Umbilical cord (tissue), 2 donors: Measurements from ENCODE around the gene RNF146. TPM values are rescaled to one million over a fixed set of nuclear protein-coding genes. Genes with fewer than 3 reads are reported as not detected.
"Not testable (repeated sequence)": the region's sequence is repeated elsewhere in the genome, so short reads cannot be mapped to it uniquely, and the experiment has no call there.

Source experiments
- DNase-seq: peaks from one replicate; pipeline ENCODE4 v3.0.0-alpha.2; 2015; ENCODE audit warnings: low spot score
- total RNA-seq: library from RNA; depleted of rRNA; stranded (reverse); fragments of >200 nt; gene quantifications from one replicate; pipeline ENCODE4 v1.2.3, GENCODE V29; 2014; ENCODE audit warnings: low replicate concordance; ENCODE audit not compliant: insufficient read depth

Gene RNF146, protein sequence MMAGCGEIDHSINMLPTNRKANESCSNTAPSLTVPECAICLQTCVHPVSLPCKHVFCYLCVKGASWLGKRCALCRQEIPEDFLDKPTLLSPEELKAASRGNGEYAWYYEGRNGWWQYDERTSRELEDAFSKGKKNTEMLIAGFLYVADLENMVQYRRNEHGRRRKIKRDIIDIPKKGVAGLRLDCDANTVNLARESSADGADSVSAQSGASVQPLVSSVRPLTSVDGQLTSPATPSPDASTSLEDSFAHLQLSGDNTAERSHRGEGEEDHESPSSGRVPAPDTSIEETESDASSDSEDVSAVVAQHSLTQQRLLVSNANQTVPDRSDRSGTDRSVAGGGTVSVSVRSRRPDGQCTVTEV
- 54.9 TPM for total RNA-seq

DNA sequence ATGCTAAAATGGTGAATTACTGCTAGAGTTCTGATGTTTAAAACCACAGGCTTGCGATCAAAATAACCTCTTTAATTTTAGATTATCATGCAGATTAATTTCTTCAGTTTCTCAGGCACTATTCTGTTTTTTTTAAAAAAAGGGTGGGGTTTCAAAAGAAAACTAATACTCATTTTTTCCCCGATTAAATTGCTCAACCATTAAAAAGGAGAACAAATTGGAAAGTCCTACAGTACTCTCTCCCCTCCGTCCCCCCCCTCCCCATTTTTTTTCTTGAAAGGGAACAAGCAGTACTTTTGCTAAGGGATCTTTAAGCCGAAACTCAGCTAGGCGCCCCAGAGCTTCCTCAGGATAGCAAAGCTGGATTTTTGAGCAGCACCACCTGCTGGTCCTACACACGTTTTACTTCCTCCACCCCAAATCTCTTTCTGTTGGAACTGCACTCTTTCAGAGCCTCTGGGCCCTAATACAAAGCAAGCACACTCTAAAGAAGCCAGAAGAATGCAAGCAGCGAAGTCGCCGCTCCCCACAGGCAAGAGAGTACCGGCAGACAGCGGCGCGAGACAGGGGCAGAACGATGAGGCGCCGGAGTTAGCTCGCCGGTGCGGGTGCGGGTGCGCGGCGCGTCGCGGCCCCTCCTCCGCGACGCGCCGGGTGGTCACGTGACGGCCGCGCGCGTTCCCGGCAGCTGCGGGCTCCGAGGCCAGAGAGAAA, at the start of gene RNF146:
RNF146 (plus strand) TSS at position 687 of the 714 bp plus-strand sequence. CDS start 13,475 bp downstream, outside the sequence.
- DNase-seq, result peak; percentile 94

DNA sequence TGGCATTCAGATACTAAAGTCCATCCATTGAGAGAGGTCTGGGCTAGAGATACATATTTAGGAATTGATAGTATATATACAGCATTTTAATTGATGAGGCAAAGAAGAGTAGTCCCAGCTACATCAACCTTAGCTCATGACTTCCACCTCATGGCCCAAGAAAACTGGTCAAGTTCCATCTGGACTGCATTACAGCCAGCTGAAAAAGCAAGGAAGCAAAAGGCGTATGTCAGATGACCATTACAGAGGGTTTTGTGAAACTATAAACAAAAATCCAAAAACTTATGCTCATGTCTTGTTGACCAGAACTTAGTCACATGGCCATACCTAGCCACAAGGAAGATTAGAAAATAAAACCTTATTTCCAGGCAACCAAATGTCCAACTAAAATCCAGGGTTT, 46.8 kb upstream of the RNF146 start:
- DNase-seq, result no peak

DNA sequence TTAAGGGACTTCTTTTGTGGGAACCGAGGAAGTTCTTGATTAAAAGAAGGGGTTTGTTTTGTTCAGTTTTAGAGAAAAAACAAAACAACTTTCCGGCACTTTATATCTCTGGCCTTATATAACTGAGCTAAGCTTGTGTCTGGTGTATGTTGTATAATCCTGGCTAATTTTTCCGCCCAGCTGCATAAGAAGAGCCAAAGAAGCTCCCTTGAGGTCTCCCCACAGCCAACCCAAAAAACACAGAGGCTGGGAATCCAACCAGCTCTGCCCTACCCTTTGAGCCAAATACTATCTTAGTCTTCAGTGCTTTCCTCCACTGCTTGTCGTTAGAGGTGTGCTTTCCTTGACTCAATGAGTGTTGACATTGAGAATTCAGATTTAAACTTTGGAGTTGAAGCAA, 45.5 kb upstream of the RNF146 start:
- DNase-seq, result no peak

DNA sequence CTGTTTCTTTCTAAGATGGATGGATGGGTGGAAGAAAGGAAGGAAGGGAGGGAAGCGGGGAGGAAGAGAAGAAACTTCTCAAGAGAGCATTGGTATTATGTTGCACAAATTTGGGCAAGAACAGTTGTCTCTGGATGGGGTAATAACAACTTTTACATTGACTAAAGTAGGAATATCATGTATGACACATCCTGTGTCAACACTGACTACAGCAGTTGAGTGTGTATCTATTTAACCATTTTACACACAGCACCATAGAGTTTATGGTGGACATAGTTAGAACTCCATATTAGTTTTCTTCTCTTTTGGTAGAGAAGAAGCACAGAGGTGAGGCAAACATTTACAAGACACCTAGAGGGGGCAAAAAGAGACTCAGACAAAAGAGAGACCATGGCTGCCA, 44.2 kb upstream of the RNF146 start:
- no peak for DNase-seq

DNA sequence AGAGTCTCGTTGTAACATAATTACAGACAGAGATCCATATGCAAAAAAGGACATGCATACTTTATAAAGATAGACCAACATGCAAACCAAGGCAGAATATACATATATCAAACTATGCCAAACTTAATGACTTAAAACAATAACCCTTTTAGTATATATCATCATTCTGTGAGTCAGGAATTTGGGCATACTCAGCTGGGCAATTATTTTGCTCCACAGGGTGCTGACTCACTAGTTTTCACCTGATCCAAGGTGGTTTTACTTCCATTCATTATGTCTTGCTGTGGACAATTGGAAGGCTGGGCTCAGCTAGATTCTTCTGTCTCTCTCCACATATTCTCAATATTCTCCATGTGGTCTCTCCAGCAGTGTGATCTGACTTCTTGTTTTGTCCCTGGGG, 41.2 kb upstream of the RNF146 start:
- no peak for DNase-seq

DNA sequence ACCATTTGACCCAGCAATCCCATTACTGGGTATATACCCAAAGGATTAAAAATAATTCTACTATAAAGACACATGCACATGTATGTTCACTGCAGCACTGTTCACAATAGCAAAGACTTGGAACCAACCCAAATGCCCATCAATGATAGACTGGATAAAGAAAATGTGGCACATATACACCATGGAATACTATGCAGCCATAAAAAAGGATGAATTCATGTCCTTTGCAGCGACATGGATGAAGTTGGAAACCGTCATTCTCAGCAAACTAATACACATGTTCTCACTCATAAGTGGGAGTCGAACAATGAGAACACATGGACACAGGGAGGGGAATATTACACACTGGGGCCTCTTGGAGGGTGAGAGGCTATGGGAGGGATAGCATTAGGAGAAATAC, 32.8 kb upstream of the RNF146 start:
- not testable (repeated sequence) for DNase-seq

DNA sequence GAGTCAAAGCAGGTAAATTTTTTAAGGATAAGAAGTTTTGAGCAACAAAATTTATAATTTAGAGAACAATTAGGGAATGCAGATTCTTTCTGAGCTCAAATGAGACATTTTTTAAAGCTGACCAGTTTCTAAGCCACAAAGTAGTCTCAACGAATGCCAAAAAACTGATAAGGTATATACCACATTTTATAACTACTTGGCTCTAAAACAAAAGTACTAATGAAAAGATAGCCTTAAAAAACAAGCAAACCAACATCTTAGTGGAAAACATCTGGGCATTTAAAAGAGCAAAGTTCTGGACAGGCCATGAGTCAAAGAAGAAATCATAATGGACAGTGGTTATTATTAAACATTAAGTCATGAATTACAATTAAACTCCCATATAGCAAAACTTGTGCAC, 23.2 kb upstream of the RNF146 start:
- no peak for DNase-seq

DNA sequence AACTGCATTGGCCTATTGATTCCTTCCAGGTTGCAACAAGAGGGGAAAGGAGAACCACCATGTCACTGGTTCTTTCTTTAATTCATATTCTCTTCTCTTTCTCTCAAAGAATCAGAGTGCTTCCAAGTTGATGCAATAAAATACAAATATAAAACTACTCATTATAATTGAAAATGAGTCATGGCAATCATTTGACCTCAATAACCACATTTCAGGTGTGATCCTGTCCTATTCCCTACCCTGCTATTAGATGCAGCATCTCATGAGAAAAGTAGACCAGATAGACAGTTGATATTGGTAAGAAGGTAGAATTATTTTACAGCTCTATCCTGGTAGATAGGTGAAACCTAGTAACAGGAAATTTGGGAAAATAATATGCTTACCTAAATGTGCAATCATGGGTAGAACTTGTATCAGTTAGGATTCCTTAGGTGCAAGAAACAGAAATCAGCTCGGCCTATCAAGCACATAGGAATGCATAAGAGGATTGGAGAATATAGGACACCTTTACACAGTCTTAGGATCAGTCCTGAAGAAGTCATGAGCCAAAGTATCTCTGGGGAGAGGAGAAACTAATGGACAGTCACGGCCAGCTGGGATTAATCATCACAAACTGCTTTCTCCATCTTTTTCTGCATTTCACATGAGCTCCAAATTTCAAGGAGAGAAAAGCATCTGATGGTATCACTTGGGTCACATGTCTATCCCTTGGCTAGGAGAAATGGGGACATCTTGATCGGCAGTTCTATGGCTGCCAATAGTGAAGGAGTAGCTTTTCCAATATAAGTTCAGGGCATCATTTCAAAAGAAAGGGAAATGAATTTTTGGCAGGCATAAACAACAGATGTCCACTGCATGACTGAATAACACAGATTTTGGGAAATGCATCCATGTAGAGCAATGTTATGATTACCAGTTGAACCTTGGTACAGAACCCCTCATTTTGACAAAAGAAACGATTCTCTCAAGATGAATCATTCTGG, 19.3 kb upstream of the RNF146 start:
- DNase-seq, result no peak

DNA sequence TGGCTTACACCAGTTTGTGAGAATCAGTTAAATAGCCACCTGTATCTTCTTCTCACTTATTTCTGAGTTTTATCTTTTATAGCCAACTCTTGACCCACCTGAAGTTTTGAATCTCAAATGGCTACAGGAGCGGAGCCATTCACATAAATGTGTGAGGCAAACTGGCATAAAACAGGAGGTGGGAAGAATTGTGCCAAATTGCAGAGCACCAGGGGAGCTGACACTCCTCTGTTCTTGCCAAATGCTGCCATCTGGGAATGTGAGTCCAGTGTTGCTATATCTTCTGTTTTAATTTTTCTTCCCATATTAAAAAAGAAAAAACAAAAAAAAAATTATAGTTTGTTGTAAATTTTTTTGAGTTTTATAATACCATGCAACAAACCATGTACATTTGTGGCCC, 17.0 kb upstream of the RNF146 start:
- no peak for DNase-seq

DNA sequence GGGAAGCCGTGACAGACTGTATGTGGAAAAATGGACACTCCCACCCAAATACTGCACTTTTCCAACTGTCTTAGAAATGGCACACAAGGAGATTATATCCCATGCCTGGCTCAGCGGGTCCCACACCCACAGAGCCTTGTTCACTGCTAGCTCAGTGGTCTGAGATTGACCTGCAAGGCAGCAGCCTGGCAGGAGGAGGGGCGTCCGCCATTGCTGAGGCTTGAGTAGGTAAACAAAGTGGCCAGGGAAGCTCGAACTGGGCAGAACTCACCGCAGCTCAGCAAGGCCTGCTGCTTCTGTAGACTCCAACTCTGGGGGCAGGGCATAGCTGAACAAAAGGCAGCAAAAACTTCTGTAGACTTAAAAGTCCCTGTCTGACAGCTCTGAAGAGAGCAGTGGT, 11.4 kb upstream of the RNF146 start:
- no peak for DNase-seq

DNA sequence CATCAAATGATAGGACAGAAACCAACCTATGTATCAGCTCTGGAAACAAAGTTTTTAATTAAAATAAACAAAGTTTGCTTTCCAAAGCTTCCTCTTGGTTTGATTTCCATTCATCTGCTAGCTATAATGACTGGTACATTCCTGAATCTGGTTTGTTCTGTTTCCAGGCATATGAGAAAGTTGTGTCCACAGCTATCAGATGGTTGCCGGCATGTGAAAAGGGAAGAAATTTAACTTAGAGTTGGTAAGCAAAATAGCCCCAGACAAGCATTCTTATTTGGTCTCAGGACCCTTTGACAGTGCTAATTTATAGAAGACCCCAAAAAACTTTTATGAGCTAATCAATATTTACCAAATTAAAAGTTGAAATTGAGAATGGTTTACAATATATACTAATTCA, 3.8 kb upstream of the RNF146 start:
- no peak for DNase-seq

DNA sequence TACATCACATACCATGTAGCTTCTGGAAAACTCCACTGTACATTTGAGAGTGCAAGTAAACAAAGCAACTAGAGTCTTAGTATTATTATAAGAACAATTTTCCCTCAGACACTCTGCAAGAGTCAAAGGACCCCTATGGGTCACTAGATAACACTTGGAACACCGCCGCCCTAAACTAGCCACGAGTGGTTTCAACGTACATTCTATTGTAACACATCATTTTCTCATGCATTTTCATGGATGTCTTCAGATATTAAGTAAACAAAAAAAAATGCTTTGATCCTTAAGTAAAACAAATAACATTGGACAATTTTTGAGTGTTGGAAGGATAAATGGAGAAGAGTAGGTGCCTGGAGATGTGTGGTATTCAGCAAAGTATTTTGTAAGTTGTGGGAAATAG, 3.2 kb upstream of the RNF146 start:
- DNase-seq, result no peak

DNA sequence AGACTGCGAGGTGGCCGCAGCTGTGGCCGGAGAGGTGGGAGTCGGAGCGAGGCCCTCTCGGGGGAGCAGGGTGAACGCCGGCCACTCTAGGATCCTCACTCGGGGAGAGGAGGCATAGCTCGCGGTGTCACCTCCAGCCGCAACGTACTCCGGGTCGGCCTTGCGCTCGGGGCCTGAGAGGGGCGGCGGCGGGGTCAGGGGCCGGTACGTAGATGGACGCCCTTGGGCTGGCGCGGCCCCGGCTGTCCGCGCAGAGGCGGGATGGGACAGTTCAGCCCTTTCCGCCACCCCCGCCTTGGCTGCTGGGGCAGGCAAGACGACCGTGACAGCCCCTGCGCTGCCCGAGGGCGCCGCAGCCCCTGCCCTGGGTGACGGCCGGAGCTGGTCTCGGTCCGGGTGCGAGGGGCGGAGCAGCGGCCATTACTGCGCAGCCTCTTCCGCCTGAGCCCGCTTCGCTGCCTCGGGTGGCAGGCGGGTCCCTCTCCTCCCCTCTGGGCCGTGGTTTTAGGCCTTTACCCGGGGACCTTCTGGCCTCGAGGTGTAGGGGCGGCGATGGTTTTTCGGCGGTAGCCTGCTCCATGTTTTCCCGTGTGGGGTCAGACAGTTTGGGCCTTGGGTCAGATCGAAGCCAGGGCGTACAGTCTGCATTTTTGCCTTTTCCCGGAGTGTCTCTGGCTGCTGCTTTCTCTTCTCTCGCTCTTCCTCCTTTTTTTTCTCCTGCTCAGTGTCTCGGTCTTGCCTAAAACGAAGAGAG, 405 bp downstream of the RNF146 start:
- peak; percentile 80 for DNase-seq

DNA sequence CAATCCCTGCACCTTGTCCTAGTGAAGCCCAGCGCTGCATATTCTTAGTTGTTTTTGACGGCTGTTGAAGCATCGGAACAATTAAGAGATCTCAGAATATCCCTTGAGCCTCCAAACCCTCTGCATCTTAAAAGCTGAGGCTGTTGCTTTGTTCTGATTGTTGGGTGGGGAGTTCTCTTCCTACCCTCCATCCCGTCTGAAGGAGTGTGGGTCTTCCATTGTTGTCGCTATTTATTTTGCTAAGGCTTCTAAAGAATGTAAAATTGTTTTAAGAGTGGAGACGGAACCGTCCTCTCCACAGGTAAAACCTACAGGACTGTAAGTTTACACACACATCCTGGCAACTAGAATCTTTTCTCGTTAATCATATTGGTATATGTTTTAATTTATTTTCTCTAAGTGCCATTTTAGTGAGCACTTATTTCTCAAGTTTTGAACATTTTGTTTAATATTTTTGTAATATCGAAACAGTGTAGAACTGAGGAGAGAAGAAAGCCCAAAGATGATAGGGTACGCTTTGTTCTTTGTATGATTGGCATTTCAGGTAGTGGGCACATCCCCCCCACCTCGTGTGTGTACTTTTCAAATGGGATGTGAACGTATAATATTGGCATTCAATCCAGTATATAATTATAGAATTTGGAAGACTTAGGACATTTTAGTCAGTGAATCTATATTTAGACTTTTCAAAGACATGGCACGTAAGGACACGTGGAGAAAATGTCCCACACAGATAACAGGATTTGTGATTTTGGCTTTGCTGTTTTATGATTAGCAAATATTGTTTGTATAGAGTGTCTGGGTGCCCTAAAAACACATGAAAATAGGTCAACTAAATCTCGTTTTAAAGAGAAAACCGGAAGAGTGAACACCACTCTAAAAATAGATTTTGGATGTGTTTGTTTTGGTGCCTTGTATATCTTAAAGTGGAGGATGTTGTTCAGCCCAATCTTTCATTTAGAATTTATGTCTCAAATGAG, 1.3 kb downstream of the RNF146 start:
- peak; percentile 15 for DNase-seq

DNA sequence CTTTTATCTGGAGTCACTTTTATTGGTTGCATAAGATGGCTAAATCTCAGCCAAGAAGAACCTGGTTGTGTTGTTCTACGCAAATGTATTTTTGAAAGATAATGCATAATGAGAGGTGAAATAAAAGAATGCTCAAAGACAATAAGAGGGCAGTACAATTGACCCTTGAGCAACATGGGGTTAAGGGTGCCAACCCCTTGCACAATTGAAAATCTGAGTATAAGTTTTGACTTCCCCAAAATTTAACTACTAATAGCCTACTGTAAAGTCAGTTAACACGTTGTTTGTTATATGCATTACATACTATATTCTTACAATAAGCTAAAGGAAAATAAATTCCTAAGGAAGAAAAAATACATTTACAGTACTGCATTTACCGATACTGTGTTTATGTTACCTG, 5.9 kb downstream of the RNF146 start:
- no peak for DNase-seq

DNA sequence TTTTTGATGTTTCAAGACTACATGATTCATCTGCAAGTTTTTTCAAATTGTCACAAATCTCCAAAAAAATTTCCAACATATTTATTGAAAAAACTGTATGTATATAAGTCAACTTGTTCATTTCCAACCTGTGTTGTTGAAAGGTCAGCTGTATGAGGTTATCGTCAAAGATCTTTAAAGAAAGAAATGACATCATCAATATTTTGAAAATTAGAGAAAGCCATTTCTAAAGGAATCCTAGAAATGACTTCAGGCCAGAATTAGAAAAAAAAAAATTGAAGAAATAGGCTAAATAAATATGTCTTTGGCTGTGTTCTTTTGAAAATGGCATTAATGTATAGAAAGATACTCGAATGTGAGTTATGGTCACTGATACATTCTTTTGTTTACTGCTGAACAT, 6.8 kb downstream of the RNF146 start:
- no peak for DNase-seq

DNA sequence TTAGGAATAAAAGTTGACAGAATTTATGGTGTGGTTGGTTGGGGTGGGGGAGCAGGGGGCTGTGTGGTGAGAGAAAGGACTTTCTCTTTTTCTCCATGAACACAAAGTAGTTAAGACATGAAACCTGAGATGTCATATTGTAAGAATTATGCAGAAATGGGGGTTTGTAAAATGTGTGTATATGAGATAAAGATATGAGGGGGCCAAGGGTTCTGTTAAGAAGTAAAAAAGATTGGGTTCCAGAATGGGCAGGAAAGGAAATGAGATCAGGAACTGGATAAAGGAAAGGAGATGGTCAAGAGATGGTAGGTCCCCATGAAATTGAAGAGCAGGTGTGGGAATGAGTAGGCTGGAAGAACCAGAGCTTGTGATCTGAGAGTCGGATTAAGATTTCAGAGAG, 9.7 kb downstream of the RNF146 start:
- DNase-seq, result no peak

DNA sequence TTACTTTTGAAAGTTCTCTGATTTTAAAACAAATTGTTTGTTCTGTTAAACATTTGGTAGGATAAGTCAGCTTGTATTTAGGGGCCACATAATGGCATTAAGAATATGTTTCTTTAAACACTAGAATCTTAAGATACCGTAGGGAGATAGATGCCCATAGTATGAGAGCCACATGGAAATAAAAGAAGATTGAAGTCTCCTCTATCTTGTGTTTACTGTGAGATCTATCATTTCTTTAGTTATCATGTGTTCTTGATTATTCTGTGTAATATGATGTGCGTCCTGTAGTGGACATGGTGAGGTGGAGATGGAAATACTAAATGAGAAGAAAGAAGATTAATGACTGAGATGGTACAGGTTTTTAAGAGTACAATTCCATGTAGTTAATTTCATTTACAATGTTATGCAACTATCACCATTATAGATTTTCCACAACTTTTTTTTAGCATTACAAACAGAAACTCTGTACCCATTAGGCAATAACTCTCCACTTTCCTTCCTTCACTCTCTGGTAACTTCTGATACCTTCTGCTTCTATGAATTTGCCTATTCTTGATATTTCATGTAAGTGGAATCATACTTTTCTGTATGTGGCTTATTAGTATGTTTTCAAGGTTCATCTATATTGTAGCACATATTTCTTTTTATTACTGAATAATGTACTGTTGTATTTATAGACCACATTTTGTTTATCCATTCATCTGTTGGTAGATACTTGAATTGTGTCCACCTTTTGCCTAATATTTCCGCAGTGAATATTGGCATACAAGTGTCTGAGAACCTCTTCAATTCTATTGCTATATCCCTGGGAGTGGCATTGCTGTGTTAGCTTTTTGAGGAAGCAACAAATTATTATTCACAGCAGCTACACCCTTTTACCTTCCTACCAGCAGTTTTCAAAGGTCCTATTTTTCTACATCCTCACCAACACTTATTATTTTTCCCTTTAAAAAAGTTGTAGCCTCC, 11.5 kb downstream of the RNF146 start:
- DNase-seq, result no peak

DNA sequence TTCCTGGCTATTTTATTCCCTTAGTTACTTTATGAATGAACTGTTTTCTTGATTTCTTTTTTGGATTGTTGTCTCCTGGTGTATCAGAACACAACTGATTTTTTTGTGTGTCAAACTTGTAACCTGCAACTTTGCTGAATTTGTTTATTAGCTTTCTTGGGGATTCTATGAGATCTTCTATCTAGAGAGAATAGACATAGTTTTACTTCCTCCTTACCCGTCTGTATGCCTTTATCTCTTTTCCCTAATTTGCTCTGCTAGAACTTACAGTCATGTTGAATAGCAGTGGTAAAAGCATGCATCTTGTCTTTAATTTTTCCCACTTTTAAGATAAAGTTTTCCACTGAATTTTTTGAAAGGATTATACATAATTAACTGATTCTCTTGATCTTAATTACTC, 13.2 kb downstream of the RNF146 start:
- no peak for DNase-seq
